HEK293 (cell line): ENCODE data around the gene HOXC11.

Experiments
- GLI2 ChIP-seq: fragments of 450-650 bp; formaldehyde crosslinking; IDR thresholded peaks from 2 replicates; pipeline ENCODE4; 2017; ENCODE audit warnings: missing biosample characterization, missing genetic modification characterization, low read depth, borderline replicate concordance
- HOXD13 ChIP-seq: sonication (generic); formaldehyde crosslinking; IDR thresholded peaks from 2 replicates; pipeline ENCODE4 v1.8.0; 2022; ENCODE audit warnings: missing genetic modification reagents, borderline replicate concordance
- OSR2 ChIP-seq: fragments of 450-650 bp; formaldehyde crosslinking; IDR thresholded peaks from 2 replicates; pipeline ENCODE4 v1.5.1; 2016; ENCODE audit warnings: missing biosample characterization, missing genetic modification characterization
- SP3 ChIP-seq: fragments of 450-650 bp; formaldehyde crosslinking; IDR thresholded peaks from 2 replicates; pipeline ENCODE4 v1.5.1; 2016; ENCODE audit warnings: missing biosample characterization, missing genetic modification characterization
- ZEB2 ChIP-seq: fragments of 450-650 bp; formaldehyde crosslinking; IDR thresholded peaks from 2 replicates; pipeline ENCODE4 v1.5.1; 2016; ENCODE audit warnings: missing biosample characterization, missing genetic modification characterization
- ZFHX2 ChIP-seq: fragments of 450-650 bp; formaldehyde crosslinking; conservative IDR thresholded peaks from 2 replicates; pipeline ENCODE4 v1.5.1; 2016; ENCODE audit warnings: missing biosample characterization, missing genetic modification characterization
- ZNF112 ChIP-seq: fragments of 450-650 bp; formaldehyde crosslinking; IDR thresholded peaks from 2 replicates; pipeline ENCODE4 v1.5.0; 2017; ENCODE audit warnings: missing biosample characterization, missing genetic modification characterization
- ZNF223 ChIP-seq: fragments of 450-650 bp; formaldehyde crosslinking; IDR thresholded peaks from 2 replicates; pipeline ENCODE4 v1.5.1; 2016; ENCODE audit warnings: missing biosample characterization, missing genetic modification characterization
- ZNF266 ChIP-seq: fragments of 450-650 bp; formaldehyde crosslinking; IDR thresholded peaks from 2 replicates; pipeline ENCODE4 v1.5.1; 2016; ENCODE audit warnings: missing biosample characterization, missing genetic modification characterization, low read depth
- ZNF530 ChIP-seq: fragments of 450-650 bp; formaldehyde crosslinking; IDR thresholded peaks from 2 replicates; pipeline ENCODE4 v1.5.1; 2016; ENCODE audit warnings: low read depth, missing biosample characterization, missing genetic modification characterization
- ZNF548 ChIP-seq: fragments of 450-650 bp; formaldehyde crosslinking; IDR thresholded peaks from 2 replicates; pipeline ENCODE4 v1.5.1; 2016; ENCODE audit warnings: missing biosample characterization, missing genetic modification characterization
- ZNF558 ChIP-seq: fragments of 450-650 bp; formaldehyde crosslinking; IDR thresholded peaks from 2 replicates; pipeline ENCODE4 v1.5.1; 2016; ENCODE audit warnings: missing biosample characterization, missing genetic modification characterization
- ZNF561 ChIP-seq: fragments of 450-650 bp; IDR thresholded peaks from 2 replicates; pipeline ENCODE4 v1.5.1; 2018; ENCODE audit warnings: missing biosample characterization, missing genetic modification characterization, borderline replicate concordance
- ZNF623 ChIP-seq: fragments of 450-650 bp; formaldehyde crosslinking; IDR thresholded peaks from 2 replicates; pipeline ENCODE4 v1.5.1; 2016; ENCODE audit warnings: missing biosample characterization, missing genetic modification characterization
- ZNF654 ChIP-seq: fragments of 450-650 bp; formaldehyde crosslinking; IDR thresholded peaks from 2 replicates; pipeline ENCODE4 v1.5.1; 2016; ENCODE audit warnings: low read depth, missing biosample characterization, missing genetic modification characterization
- ZNF701 ChIP-seq: fragments of 450-650 bp; formaldehyde crosslinking; IDR thresholded peaks from 2 replicates; pipeline ENCODE4 v1.5.1; 2016; ENCODE audit warnings: missing biosample characterization, missing genetic modification characterization
- ZNF837 ChIP-seq: fragments of 450-650 bp; formaldehyde crosslinking; IDR thresholded peaks from 2 replicates; pipeline ENCODE4 v1.5.1; 2016; ENCODE audit warnings: missing biosample characterization, missing genetic modification characterization
- ZXDB ChIP-seq: fragments of 450-650 bp; formaldehyde crosslinking; IDR thresholded peaks from 2 replicates; pipeline ENCODE4 v1.5.1; 2016; ENCODE audit warnings: missing biosample characterization, missing genetic modification characterization
- TF ChIP-seq, protein P1 (sequence below): fragments of 450-650 bp; formaldehyde crosslinking; IDR thresholded peaks from 2 replicates; pipeline ENCODE4 v1.5.1; 2017; ENCODE audit warnings: missing biosample characterization, missing genetic modification characterization
- TF ChIP-seq, protein P2 (sequence below): fragments of 450-650 bp; formaldehyde crosslinking; IDR thresholded peaks from 2 replicates; pipeline ENCODE4 v1.5.1; 2016; ENCODE audit warnings: missing biosample characterization, missing genetic modification characterization
- TF ChIP-seq, protein P3 (sequence below): fragments of 450-650 bp; formaldehyde crosslinking; IDR thresholded peaks from 2 replicates; pipeline ENCODE4 v1.5.1; 2016; ENCODE audit warnings: missing biosample characterization, missing genetic modification characterization
- TF ChIP-seq, protein P4 (sequence below): fragments of 450-650 bp; formaldehyde crosslinking; IDR thresholded peaks from 2 replicates; pipeline ENCODE4 v1.5.1; 2016; ENCODE audit warnings: missing biosample characterization, missing genetic modification characterization
- TF ChIP-seq, protein P5 (sequence below): fragments of 450-650 bp; formaldehyde crosslinking; IDR thresholded peaks from 2 replicates; pipeline ENCODE4 v1.5.1; 2016; ENCODE audit warnings: missing biosample characterization, missing genetic modification characterization
- TF ChIP-seq, protein P6 (sequence below): fragments of 450-650 bp; formaldehyde crosslinking; IDR thresholded peaks from 2 replicates; pipeline ENCODE4 v1.5.1; 2016; ENCODE audit warnings: missing biosample characterization, missing genetic modification characterization

HOXC11 gene

DNA sequence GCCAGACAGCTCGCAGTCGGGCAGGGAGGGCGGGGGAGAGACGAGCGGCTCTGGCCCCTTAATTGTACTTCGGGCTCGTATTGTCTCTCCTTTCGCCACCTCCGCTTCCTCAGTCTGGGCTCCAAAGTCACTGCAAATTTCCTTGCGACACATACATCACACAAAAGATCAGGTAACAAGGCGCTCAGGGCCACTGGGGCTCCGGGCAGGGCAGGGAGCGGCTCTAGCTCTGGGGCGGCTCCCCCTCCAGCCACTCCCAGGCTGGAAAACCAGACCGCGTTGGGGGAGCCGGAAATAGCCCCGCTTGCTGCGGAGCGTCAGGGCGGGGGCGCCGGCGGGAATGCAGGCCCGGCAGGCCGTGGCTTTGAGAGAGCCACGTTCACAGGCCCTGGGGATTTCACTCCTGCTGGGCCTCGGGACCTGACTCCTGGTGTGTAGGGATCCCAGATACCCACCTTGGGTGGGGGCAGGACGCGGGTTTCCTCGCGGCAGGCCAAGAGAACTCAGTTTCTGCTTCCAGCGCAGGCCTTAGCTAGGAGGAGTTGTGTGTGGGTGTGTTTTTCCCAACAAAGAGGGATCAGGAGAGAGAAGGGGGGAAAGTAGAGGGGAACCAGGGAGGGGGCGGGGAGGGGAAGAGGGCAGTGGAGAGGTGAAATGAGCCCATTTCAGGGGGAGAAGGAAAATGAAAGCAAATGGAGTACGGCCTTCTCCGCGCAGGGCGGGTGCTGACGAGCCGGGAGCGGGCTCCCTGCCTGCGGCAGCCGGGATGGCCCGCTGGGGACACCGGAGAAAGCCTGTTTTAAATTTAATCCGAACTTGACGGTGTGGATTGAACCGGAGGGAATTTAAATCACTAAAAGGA is 22.7 kb downstream of the HOXC11 start (continued):
- no peak for TF ChIP-seq ZNF266 (tag by site-specific recombination)
- TF ChIP-seq, protein P1, sequence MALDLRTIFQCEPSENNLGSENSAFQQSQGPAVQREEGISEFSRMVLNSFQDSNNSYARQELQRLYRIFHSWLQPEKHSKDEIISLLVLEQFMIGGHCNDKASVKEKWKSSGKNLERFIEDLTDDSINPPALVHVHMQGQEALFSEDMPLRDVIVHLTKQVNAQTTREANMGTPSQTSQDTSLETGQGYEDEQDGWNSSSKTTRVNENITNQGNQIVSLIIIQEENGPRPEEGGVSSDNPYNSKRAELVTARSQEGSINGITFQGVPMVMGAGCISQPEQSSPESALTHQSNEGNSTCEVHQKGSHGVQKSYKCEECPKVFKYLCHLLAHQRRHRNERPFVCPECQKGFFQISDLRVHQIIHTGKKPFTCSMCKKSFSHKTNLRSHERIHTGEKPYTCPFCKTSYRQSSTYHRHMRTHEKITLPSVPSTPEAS (tag by site-specific recombination), result peak; percentile 28; the same call in 1 of the 2 replicates
- TF ChIP-seq, protein P2, sequence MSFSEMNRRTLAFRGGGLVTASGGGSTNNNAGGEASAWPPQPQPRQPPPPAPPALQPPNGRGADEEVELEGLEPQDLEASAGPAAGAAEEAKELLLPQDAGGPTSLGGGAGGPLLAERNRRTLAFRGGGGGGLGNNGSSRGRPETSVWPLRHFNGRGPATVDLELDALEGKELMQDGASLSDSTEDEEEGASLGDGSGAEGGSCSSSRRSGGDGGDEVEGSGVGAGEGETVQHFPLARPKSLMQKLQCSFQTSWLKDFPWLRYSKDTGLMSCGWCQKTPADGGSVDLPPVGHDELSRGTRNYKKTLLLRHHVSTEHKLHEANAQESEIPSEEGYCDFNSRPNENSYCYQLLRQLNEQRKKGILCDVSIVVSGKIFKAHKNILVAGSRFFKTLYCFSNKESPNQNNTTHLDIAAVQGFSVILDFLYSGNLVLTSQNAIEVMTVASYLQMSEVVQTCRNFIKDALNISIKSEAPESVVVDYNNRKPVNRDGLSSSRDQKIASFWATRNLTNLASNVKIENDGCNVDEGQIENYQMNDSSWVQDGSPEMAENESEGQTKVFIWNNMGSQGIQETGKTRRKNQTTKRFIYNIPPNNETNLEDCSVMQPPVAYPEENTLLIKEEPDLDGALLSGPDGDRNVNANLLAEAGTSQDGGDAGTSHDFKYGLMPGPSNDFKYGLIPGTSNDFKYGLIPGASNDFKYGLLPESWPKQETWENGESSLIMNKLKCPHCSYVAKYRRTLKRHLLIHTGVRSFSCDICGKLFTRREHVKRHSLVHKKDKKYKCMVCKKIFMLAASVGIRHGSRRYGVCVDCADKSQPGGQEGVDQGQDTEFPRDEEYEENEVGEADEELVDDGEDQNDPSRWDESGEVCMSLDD (tag by site-specific recombination), result peak; percentile 96
- TF ChIP-seq ZNF561 (tag by site-specific recombination), result peak; percentile 14; the same call in 1 of the 2 replicates
- TF ChIP-seq ZNF623 (tag by site-specific recombination), result no peak
- TF ChIP-seq HOXD13 (CRISPR knock-in tag), result no peak
- peak; percentile 94 for TF ChIP-seq ZXDB (tag by site-specific recombination)
- no peak for TF ChIP-seq GLI2 (tag by site-specific recombination)
- TF ChIP-seq ZFHX2 (tag by site-specific recombination), result peak; percentile 92
- TF ChIP-seq ZNF223 (tag by site-specific recombination), result peak; percentile 63; the same call in 1 of the 2 replicates
- peak; percentile 69 for TF ChIP-seq ZEB2
- TF ChIP-seq, protein P3, sequence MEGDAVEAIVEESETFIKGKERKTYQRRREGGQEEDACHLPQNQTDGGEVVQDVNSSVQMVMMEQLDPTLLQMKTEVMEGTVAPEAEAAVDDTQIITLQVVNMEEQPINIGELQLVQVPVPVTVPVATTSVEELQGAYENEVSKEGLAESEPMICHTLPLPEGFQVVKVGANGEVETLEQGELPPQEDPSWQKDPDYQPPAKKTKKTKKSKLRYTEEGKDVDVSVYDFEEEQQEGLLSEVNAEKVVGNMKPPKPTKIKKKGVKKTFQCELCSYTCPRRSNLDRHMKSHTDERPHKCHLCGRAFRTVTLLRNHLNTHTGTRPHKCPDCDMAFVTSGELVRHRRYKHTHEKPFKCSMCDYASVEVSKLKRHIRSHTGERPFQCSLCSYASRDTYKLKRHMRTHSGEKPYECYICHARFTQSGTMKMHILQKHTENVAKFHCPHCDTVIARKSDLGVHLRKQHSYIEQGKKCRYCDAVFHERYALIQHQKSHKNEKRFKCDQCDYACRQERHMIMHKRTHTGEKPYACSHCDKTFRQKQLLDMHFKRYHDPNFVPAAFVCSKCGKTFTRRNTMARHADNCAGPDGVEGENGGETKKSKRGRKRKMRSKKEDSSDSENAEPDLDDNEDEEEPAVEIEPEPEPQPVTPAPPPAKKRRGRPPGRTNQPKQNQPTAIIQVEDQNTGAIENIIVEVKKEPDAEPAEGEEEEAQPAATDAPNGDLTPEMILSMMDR (tag by site-specific recombination), result no peak
- no peak for TF ChIP-seq ZNF654 (tag by site-specific recombination)
- no peak for TF ChIP-seq ZNF548 (tag by site-specific recombination)
- no peak for TF ChIP-seq ZNF112 (tag by site-specific recombination)
- TF ChIP-seq, protein P4, sequence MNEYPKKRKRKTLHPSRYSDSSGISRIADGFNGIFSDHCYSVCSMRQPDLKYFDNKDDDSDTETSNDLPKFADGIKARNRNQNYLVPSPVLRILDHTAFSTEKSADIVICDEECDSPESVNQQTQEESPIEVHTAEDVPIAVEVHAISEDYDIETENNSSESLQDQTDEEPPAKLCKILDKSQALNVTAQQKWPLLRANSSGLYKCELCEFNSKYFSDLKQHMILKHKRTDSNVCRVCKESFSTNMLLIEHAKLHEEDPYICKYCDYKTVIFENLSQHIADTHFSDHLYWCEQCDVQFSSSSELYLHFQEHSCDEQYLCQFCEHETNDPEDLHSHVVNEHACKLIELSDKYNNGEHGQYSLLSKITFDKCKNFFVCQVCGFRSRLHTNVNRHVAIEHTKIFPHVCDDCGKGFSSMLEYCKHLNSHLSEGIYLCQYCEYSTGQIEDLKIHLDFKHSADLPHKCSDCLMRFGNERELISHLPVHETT (tag by site-specific recombination), result 0 out of 2 replicates have a peak, but pooled peaks have one; percentile 73
- TF ChIP-seq ZNF530 (tag by site-specific recombination), result no peak
- no peak for TF ChIP-seq ZNF837
- TF ChIP-seq ZNF701 (tag by site-specific recombination), result peak; percentile 55; the same call in 1 of the 2 replicates
- no peak for TF ChIP-seq OSR2
- TF ChIP-seq ZNF558 (tag by site-specific recombination), result no peak
- peak; percentile 69 for TF ChIP-seq SP3 (tag by site-specific recombination)
- TF ChIP-seq, protein P5, sequence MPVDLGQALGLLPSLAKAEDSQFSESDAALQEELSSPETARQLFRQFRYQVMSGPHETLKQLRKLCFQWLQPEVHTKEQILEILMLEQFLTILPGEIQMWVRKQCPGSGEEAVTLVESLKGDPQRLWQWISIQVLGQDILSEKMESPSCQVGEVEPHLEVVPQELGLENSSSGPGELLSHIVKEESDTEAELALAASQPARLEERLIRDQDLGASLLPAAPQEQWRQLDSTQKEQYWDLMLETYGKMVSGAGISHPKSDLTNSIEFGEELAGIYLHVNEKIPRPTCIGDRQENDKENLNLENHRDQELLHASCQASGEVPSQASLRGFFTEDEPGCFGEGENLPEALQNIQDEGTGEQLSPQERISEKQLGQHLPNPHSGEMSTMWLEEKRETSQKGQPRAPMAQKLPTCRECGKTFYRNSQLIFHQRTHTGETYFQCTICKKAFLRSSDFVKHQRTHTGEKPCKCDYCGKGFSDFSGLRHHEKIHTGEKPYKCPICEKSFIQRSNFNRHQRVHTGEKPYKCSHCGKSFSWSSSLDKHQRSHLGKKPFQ (tag by site-specific recombination), result 0 out of 2 replicates have a peak, but pooled peaks have one; percentile 43
- TF ChIP-seq, protein P6, sequence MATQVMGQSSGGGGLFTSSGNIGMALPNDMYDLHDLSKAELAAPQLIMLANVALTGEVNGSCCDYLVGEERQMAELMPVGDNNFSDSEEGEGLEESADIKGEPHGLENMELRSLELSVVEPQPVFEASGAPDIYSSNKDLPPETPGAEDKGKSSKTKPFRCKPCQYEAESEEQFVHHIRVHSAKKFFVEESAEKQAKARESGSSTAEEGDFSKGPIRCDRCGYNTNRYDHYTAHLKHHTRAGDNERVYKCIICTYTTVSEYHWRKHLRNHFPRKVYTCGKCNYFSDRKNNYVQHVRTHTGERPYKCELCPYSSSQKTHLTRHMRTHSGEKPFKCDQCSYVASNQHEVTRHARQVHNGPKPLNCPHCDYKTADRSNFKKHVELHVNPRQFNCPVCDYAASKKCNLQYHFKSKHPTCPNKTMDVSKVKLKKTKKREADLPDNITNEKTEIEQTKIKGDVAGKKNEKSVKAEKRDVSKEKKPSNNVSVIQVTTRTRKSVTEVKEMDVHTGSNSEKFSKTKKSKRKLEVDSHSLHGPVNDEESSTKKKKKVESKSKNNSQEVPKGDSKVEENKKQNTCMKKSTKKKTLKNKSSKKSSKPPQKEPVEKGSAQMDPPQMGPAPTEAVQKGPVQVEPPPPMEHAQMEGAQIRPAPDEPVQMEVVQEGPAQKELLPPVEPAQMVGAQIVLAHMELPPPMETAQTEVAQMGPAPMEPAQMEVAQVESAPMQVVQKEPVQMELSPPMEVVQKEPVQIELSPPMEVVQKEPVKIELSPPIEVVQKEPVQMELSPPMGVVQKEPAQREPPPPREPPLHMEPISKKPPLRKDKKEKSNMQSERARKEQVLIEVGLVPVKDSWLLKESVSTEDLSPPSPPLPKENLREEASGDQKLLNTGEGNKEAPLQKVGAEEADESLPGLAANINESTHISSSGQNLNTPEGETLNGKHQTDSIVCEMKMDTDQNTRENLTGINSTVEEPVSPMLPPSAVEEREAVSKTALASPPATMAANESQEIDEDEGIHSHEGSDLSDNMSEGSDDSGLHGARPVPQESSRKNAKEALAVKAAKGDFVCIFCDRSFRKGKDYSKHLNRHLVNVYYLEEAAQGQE, result no peak
